Measurements from ENCODE around the gene TSGA10.
"Not testable (repeated sequence)": the region's sequence is repeated elsewhere in the genome, so short reads cannot be mapped to it uniquely, and the experiment has no call there.

TSGA10 gene

GRCh38 chr2:99154643-99155536 is at the start of gene TSGA10, which contains the start of gene LIPT1:
TSGA10 (minus strand) TSS chr2:99154942; CDS start chr2:99109439, 45,503 bp downstream.
LIPT1 (plus strand) TSS chr2:99154967; CDS start chr2:99161958, 6,991 bp downstream.
- peak; percentile 66 for DNase-seq

GRCh38 chr2:99201959-99202678 is 47.4 kb upstream of the TSGA10 start:
- DNase-seq, result no peak

- no peak for DNase-seq
These were observed 45.5 kb upstream of the TSGA10 start for GRCh38 chr2:99200076-99200800.

- no peak for DNase-seq
These were observed 43.5 kb upstream of the TSGA10 start for GRCh38 chr2:99198103-99198841.

- not testable (repeated sequence) for DNase-seq
These were observed 37.6 kb upstream of the TSGA10 start for GRCh38 chr2:99192364-99192763.

- no peak for DNase-seq
These were observed 35.8 kb upstream of the TSGA10 start for GRCh38 chr2:99190548-99190947.

- DNase-seq, result no peak
These were observed 33.6 kb upstream of the TSGA10 start for GRCh38 chr2:99188357-99188756.

GRCh38 chr2:99187011-99187410 is 32.3 kb upstream of the TSGA10 start:
- no peak for DNase-seq

GRCh38 chr2:99184811-99185210 is 30.1 kb upstream of the TSGA10 start:
- DNase-seq, result no peak

GRCh38 chr2:99183025-99183424 is 28.3 kb upstream of the TSGA10 start:
- no peak for DNase-seq

GRCh38 chr2:99181624-99182000 is 26.9 kb upstream of the TSGA10 start:
- DNase-seq, result no peak

- peak; percentile 80 for DNase-seq
These were observed 26.2 kb upstream of the TSGA10 start, which contains the start of the genes MITD1 and MRPL30 for GRCh38 chr2:99180755-99181623. MITD1 (minus strand) TSS chr2:99181058; CDS start chr2:99180981, 77 bp downstream. MRPL30 (plus strand) TSS chr2:99181184; CDS start chr2:99186204, 5,020 bp downstream.

GRCh38 chr2:99171377-99172140 is 16.8 kb upstream of the TSGA10 start:
- no peak for DNase-seq

GRCh38 chr2:99169534-99169933 is 14.8 kb upstream of the TSGA10 start:
- no peak for DNase-seq

GRCh38 chr2:99166218-99166617 is 11.5 kb upstream of the TSGA10 start:
- DNase-seq, result no peak

- no peak for DNase-seq
These were observed 4.9 kb upstream of the TSGA10 start for GRCh38 chr2:99159594-99159993.

- DNase-seq, result no peak
These were observed 3.9 kb upstream of the TSGA10 start for GRCh38 chr2:99158599-99158998.

- DNase-seq, result no peak
These were observed 2.1 kb upstream of the TSGA10 start for GRCh38 chr2:99156891-99157290.

- DNase-seq, result no peak
These were observed 679 bp downstream of the TSGA10 start for GRCh38 chr2:99153921-99154604.

Measured in NCI-H2081 treated with DMSO at 0.1 percent for 48 hours (cell line).